Fibroblast of mammary gland (primary cell): ENCODE data around the gene PRDM5.
"Not testable (repeated sequence)": the region's sequence is repeated elsewhere in the genome, so short reads cannot be mapped to it uniquely, and the experiment has no call there.

ENCODE experiments used
- DNase-seq: peaks from one replicate; pipeline ENCODE4 v3.0.0-alpha.2; 2010; ENCODE audit warnings: low read depth
- H3K4me3 ChIP-seq: 2 replicates; pipeline ENCODE4 v1.5.1; 2011; ENCODE audit warnings: low read depth, mild to moderate bottlenecking, low read length, moderate library complexity; ENCODE audit not compliant: control insufficient read depth
- TF ChIP-seq, protein P1 (sequence below): conservative IDR thresholded peaks from 2 replicates; pipeline ENCODE4 v1.5.1; 2011; ENCODE audit warnings: low read depth, low read length, inconsistent platforms; ENCODE audit not compliant: control insufficient read depth, insufficient read depth

PRDM5 gene

GRCh38 chr4:120753854-120754253 is 168.7 kb downstream of the PRDM5 start:
- TF ChIP-seq, protein P1, sequence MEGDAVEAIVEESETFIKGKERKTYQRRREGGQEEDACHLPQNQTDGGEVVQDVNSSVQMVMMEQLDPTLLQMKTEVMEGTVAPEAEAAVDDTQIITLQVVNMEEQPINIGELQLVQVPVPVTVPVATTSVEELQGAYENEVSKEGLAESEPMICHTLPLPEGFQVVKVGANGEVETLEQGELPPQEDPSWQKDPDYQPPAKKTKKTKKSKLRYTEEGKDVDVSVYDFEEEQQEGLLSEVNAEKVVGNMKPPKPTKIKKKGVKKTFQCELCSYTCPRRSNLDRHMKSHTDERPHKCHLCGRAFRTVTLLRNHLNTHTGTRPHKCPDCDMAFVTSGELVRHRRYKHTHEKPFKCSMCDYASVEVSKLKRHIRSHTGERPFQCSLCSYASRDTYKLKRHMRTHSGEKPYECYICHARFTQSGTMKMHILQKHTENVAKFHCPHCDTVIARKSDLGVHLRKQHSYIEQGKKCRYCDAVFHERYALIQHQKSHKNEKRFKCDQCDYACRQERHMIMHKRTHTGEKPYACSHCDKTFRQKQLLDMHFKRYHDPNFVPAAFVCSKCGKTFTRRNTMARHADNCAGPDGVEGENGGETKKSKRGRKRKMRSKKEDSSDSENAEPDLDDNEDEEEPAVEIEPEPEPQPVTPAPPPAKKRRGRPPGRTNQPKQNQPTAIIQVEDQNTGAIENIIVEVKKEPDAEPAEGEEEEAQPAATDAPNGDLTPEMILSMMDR, result no peak
- no peak for DNase-seq
- no peak overlapping the region for H3K4me3 ChIP-seq

DNA sequence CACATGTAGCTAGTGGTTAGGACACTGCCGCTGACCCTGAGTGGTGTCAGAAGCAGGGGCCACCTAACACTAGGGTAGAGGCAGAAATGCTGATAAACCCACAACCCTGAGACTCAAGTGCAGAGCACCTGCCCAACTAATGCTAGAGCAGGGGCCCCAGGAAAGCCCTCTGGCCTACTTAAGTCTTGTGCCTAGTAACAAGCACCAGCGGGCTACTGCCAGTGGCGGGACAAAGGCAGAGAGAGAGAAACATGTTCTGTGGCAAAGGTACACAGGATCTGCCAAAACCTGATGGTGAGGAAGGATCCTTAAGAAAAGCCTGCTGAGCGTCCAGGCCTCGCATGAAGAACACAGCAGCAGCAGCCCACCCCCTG is 172.4 kb downstream of the PRDM5 start:
- no peak for DNase-seq
- TF ChIP-seq, protein P1, result no peak
- H3K4me3 ChIP-seq, result no peak overlapping the region

DNA sequence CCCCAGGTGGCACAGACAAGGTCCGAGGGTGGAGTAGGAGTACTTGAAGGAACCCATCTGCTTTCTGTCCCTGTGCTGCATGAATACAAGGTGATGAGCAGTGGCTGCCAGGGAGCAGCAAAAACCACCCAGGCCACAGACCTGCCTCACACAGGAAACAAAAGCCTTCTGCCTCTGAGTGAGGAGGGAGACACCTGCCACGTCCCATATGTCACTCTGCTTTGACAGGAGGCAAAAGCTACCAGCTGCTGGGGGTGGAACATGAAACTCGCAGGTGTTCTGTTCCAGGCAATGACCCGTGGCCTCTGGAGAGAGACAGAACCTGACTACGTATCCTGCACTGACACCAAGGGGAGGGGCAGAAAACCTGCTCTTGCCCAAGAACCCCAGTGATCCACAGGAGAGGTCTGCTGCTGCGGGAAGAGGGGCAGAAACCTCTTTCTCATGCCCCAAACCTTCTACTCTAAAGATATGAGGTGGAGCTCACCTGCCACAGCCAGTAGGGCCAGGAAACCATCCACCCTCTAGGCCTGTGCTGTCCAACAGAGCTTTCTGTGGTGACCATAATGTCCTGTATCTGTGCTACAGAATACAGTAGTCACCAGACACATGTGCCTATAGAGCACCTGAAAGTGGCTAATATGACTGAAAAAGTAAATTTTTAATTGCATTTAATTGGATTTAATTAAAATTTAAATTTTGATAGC is 172.9 kb downstream of the PRDM5 start:
- TF ChIP-seq, protein P1, result no peak
- DNase-seq, result no peak
- H3K4me3 ChIP-seq, result no peak overlapping the region

GRCh38 chr4:120741636-120742035 is 180.9 kb downstream of the PRDM5 start:
- DNase-seq, H3K4me3 ChIP-seq: not testable (repeated sequence)

- no peak for DNase-seq
- no peak overlapping the region for H3K4me3 ChIP-seq
- TF ChIP-seq, protein P1, result no peak
These were observed 186.2 kb downstream of the PRDM5 start for GRCh38 chr4:120736312-120736711.

DNA sequence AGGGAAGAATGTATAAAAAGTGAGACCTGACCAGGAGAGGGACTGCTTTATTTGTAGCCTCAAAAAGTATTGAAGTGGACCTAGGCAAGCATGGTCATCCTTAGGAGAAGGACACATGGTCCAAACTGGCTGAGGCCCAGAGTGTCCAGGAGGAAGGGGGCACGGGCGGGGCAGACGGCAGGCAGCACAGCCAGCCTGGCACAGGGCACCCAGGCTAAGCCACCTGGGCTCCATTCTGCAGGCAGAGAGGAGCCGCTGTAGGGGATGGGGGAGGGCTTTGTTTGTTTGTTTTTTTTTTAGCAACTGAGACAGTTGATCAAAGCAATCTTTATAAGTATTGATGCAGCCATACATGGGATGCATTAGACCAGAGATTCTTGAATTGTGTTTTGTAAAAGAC is 188.6 kb downstream of the PRDM5 start:
- TF ChIP-seq, protein P1, result no peak
- H3K4me3 ChIP-seq, result no peak overlapping the region
- no peak for DNase-seq

GRCh38 chr4:120733054-120733453 is 189.5 kb downstream of the PRDM5 start:
- DNase-seq, result no peak
- no peak overlapping the region for H3K4me3 ChIP-seq
- TF ChIP-seq, protein P1, result no peak
